Testis (tissue), 5 donors: ENCODE measurements around the gene MUC2. TPM values are rescaled to one million over a fixed set of nuclear protein-coding genes. Genes with fewer than 3 reads are reported as not detected.

Experiments
- DNase-seq: peaks from one replicate; pipeline ENCODE4 v3.0.0-alpha.2; 2019
- H3K27ac ChIP-seq, 2 donors: fragments of 200-600 bp; sonication (generic); one replicate each; pipeline ENCODE4 v1.5.1; 2019
- H3K27me3 ChIP-seq: fragments of 200-600 bp; sonication (generic); one replicate; pipeline ENCODE4 v1.5.1; 2019
- H3K36me3 ChIP-seq: fragments of 200-600 bp; sonication (generic); one replicate; pipeline ENCODE4 v1.5.1; 2017; ENCODE audit warnings: low read depth; ENCODE audit errors: missing control alignments
- H3K4me1 ChIP-seq: fragments of 200-600 bp; sonication (generic); one replicate; pipeline ENCODE4 v1.5.1; 2019
- H3K4me3 ChIP-seq, 2 donors: fragments of 200-600 bp; sonication (generic); one replicate each; pipeline ENCODE4 v1.5.1; 2017 to 2019
- H3K9me3 ChIP-seq: fragments of 200-600 bp; sonication (generic); one replicate; pipeline ENCODE4 v1.5.1; 2017
- POLR2A ChIP-seq: fragments of 450-650 bp; IDR thresholded peaks from one replicate; pipeline ENCODE4 v1.6.1; 2017; ENCODE audit warnings: antibody characterized with exemption, mild to moderate bottlenecking, moderate library complexity
- WGBS, 2 donors: methylation state at CpG; one replicate each; pipeline ENCODE4 v1.1.5; 2018; 5-methylcytosine and 5-hydroxymethylcytosine counted together
- intact Hi-C: fragments of 100-400 bp; cut with DNase I; formaldehyde crosslinking; loops from one replicate; pipeline ENCODE4 v1.15.1; 2023; ENCODE audit warnings: low total_unique reads
- long read RNA-seq, 2 donors: transcript quantifications; one replicate each; lab custom pipeline, GENCODE V29; 2026
- polyA plus RNA-seq: library from polyadenylated mRNA; stranded (reverse); fragments of 350-450 nt; fragmentation: Illumina TruSeq; extraction: RNeasy Lipid Tissue Mini Kit (QIAGEN cat#74804); gene quantifications from one replicate; pipeline ENCODE4 v1.2.3, GENCODE V29; 2014; ENCODE audit warnings: low read depth, low replicate concordance; ENCODE audit not compliant: insufficient read depth
- total RNA-seq, 2 donors: library from RNA; depleted of rRNA; stranded (reverse); fragments of >200 nt; gene quantifications; one replicate each; pipeline ENCODE4 v1.2.3, GENCODE V29; 2016
- TF ChIP-seq, protein P1 (sequence below), 3 experiments: fragments of 450-650 bp in 2 of 3; fragments of 200-600 bp in 1 of 3; sonication (generic) in 1 of 3; IDR thresholded peaks; one replicate each; pipeline ENCODE4 v1.5.1; 2016 to 2019; ENCODE audit warnings: antibody characterized with exemption in 3 of 3, mild to moderate bottlenecking in 2 of 3, moderate library complexity in 1 of 3

The MUC2 gene
- total RNA-seq (under 1 TPM; 0.47 to 0.93 TPM), polyA plus RNA-seq (0.41 TPM)
- long read RNA-seq, donor 1: 0 reads
- long read RNA-seq, donor 2: 0 reads

DNA sequence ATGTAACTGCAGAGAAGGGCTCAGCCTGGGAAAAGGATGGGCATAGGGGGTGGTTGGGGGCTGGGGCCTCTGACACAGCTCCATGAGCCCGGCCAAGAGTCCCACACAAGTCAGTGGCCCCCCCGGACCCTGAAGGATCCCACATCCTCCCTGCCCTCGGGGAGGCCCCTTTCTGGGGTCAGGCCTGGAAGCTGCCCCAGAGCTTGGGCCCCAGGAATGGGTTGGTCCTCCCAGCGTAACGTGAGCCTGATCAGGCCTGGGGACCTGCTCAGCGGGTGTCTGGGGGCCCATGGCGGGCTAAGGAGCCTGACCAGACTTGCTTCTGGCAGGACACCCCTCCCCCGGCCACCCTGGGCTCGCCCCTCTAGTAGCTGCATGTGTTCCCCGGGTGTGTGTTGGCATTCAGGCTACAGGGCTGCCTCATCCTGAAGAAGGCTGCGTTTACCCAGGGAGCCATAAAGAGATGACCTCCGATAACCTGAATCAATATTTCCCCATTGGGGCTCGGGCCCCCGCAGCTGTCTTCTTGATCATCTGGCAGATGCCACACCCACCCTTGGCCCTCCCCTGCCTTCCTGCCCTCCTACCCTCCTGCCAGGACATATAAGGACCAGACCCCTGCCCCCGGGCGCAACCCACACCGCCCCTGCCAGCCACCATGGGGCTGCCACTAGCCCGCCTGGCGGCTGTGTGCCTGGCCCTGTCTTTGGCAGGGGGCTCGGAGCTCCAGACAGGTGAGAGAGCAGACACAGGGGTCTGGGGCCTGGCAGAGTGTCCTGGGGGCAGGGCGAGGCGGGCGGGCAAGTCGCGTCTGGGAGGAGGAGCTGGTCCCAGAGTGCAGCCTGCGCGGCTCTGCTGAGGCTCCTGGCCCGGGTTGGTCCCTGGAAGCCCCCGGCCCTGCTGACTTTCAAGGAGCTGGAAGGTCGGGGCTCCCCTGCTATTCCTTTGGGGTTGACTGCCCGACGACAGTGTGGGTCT is at the start of gene MUC2:
TSS of gene MUC2 (plus strand) at position 631 of the 978 bp plus-strand sequence.
- intact Hi-C loops: no loop called here
- no peak within 1 kb of the TSS for H3K27ac ChIP-seq
- 90 to 94% methylated on average over 13 to 32 of the region's 32 CpGs for WGBS, 2 donors
- no peak for DNase-seq
- H3K27me3 ChIP-seq: no peaks in the 10 kb centered on the region
- H3K4me3 ChIP-seq: no peak within 1 kb of the TSS
- no peaks in the 10 kb centered on the region for H3K9me3 ChIP-seq
- no peaks in the 10 kb centered on the region for H3K36me3 ChIP-seq
- peaks cover 7% of the 10 kb centered on the region for H3K4me1 ChIP-seq
- TF ChIP-seq, protein P1, sequence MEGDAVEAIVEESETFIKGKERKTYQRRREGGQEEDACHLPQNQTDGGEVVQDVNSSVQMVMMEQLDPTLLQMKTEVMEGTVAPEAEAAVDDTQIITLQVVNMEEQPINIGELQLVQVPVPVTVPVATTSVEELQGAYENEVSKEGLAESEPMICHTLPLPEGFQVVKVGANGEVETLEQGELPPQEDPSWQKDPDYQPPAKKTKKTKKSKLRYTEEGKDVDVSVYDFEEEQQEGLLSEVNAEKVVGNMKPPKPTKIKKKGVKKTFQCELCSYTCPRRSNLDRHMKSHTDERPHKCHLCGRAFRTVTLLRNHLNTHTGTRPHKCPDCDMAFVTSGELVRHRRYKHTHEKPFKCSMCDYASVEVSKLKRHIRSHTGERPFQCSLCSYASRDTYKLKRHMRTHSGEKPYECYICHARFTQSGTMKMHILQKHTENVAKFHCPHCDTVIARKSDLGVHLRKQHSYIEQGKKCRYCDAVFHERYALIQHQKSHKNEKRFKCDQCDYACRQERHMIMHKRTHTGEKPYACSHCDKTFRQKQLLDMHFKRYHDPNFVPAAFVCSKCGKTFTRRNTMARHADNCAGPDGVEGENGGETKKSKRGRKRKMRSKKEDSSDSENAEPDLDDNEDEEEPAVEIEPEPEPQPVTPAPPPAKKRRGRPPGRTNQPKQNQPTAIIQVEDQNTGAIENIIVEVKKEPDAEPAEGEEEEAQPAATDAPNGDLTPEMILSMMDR (IDR thresholded peaks at IDR 0.05): no peak
- TF ChIP-seq POLR2A: no peak

DNA sequence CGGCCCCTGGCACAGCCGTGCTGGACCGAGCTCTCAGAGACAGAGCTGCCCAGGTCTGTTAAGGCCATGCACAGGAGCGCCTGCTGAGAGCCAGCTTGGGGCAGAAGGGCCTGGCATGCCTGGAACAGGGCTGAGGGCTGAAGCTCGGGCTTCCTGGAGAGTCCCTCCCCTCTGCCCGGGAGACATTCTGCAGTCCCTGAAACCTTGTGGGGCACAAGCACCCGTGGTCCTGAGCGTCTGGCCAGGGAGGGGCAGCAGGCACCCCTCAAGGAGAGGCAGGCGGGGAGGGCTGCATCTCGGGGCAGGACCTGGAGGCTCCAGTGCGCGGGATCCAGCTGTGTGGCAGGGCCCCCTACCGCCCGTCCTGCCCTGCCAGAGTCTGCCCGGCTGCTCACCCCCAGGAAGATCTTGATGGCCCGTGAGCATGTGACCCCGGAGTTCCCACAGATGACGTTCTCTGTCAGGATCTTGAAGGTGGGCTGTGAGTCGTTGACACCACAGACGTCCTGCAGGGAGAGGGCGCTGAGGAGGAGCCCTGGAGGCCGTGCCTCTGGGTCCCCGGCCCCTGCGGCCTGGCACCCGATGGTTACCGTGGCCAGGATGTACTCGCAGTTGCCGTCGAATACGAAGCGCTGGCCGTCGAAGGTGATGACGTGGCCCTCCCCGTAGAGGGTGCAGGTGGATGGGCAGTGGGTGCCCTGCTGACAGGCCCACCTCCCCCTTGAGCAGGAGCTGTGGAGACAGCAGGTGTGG is 49.1 kb upstream of the MUC2 start:
- TF ChIP-seq, protein P1 (IDR thresholded peaks at IDR 0.05): no peak
- no peak for TF ChIP-seq POLR2A
- WGBS, 2 donors: 82 to 88% methylated on average over 14 to 34 of the region's 35 CpGs
- Histone ChIP-seq H3K27me3 (no peaks in the 10 kb centered on the region), H3K4me3 (no peak overlapping the region), H3K27ac (no peak overlapping the region), H3K36me3 (no peaks in the 10 kb centered on the region), H3K4me1 (no peaks in the 10 kb centered on the region), H3K9me3 (no peaks in the 10 kb centered on the region)
- intact Hi-C loops: no loop called here
- no peak for DNase-seq

DNA sequence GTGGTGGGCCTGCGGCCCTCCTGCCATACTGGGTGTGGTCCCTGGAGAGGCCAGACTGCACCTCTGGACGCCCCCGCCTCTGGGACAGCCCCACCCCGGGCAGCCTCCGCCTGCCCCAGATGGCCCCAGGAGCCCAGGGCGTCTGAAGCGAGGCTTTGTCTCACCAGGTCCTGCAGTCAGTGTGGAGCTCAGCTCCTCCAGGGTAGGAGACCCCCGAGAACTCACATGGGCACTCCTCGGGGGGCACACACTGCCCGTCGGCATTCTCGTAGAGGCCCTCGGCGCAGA is 48.6 kb upstream of the MUC2 start:
- no peaks in the 10 kb centered on the region for H3K9me3 ChIP-seq
- H3K4me1 ChIP-seq: no peaks in the 10 kb centered on the region
- H3K36me3 ChIP-seq: no peaks in the 10 kb centered on the region
- no peak overlapping the region for H3K27ac ChIP-seq
- no peak for TF ChIP-seq POLR2A
- TF ChIP-seq, protein P1 (IDR thresholded peaks at IDR 0.05): no peak
- intact Hi-C loops: no loop called here
- no peaks in the 10 kb centered on the region for H3K27me3 ChIP-seq
- no peak overlapping the region for H3K4me3 ChIP-seq
- no peak for DNase-seq
- 92% methylated on average over 14 of the region's 14 CpGs; no CpG with 5 or more reads in 1 of the 2 donors for whole genome bisulfite sequencing, 2 donors

DNA sequence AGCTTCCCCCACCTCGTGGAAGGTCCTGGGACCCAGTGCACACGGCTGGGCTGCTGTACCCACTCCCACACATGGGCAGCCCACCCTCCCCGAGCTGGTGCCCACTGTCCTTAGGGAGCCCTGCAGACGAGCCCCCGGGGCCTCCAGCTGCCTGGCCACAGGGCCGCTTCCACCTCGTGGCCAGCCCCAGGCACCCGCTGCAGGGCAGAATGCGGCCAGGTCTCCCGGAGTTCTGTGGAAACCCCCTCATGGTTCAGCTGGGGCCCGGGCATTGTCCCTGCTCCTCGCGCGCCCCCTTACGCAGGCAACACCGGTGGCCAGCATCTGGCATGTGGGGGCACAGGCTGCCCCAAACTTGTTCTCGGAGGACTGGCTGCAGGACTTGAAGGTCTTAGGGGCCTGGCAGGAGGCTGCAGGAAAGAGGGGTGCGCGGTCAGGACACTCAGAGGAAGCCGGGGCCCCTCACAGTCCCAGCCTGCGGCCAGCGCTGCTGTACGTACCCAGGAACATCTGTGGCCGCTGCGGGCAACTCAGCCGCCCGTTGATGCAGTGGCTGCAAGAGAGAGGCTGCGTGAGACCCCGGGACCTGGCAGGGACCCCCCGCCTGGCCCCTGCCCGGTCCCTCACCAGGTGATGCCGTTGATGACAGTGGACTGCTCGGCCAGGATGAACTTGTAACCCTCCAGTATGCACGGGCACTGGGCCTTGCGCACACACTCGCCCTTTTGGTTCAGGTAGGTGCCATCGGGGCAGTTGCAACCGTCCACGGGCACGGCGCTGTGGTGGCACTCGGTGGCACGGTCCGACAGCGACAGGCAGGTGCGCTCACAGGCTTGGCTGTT is 47.8 kb upstream of the MUC2 start:
- no peaks in the 10 kb centered on the region for H3K9me3 ChIP-seq
- no peaks in the 10 kb centered on the region for H3K4me1 ChIP-seq
- no peak for DNase-seq
- intact Hi-C loops: no loop called here
- no peak overlapping the region for H3K27ac ChIP-seq
- no peaks in the 10 kb centered on the region for H3K27me3 ChIP-seq
- no peak overlapping the region for H3K4me3 ChIP-seq
- no peak for TF ChIP-seq POLR2A
- TF ChIP-seq, protein P1 (IDR thresholded peaks at IDR 0.05): no peak
- WGBS, 2 donors: 84 to 90% methylated on average over 9 to 43 of the region's 46 CpGs
- no peaks in the 10 kb centered on the region for H3K36me3 ChIP-seq
